Endodermal cell (in vitro differentiated cells): ENCODE results near the gene SLC9A3. TPM values are rescaled to one million over a fixed set of nuclear protein-coding genes. Genes with fewer than 3 reads are reported as not detected.

ENCODE experiments used
- DNase-seq: peaks from one replicate; pipeline ENCODE4 v3.0.0-alpha.2; 2017
- H3K27ac ChIP-seq: 2 replicates; pipeline ENCODE4 v1.5.1; 2013; ENCODE audit warnings: mild to moderate bottlenecking, low read depth, low read length, moderate library complexity
- H3K27me3 ChIP-seq: 2 replicates; pipeline ENCODE4 v1.6.1; 2013; ENCODE audit warnings: mild to moderate bottlenecking, low read length, moderate library complexity; ENCODE audit not compliant: insufficient read depth, control insufficient read depth, poor library complexity, severe bottlenecking
- H3K36me3 ChIP-seq: 2 replicates; pipeline ENCODE4 v1.7.0; 2013; ENCODE audit warnings: mild to moderate bottlenecking, low read length, moderate library complexity; ENCODE audit not compliant: control insufficient read depth, insufficient read depth
- H3K4me1 ChIP-seq: one replicate; pipeline ENCODE4 v1.7.0; 2013; ENCODE audit warnings: low read length; ENCODE audit not compliant: control insufficient read depth, insufficient read depth
- H3K4me3 ChIP-seq: 2 replicates; pipeline ENCODE4 v1.5.1; 2013; ENCODE audit warnings: mild to moderate bottlenecking, low read length, moderate library complexity
- H3K9ac ChIP-seq: 2 replicates; pipeline ENCODE4 v1.6.1; 2013; ENCODE audit warnings: mild to moderate bottlenecking, low read length, moderate library complexity; ENCODE audit not compliant: poor library complexity, severe bottlenecking; ENCODE audit errors: extremely low read depth
- H3K9me3 ChIP-seq: 2 replicates; pipeline ENCODE4 v1.6.1; 2013; ENCODE audit warnings: mild to moderate bottlenecking, low read length, moderate library complexity; ENCODE audit not compliant: control insufficient read depth
- H3K27ac Mint-ChIP-seq: 2 replicates; pipeline ENCODE4 v1.8.0; 2020; ENCODE audit warnings: mixed read lengths
- H3K27me3 Mint-ChIP-seq: 2 replicates; pipeline ENCODE4 v1.8.0; 2021; ENCODE audit warnings: mild to moderate bottlenecking, mixed read lengths; ENCODE audit not compliant: insufficient read depth
- H3K36me3 Mint-ChIP-seq: 2 replicates; pipeline ENCODE4 v1.8.0; 2020; ENCODE audit warnings: low read depth, mixed read lengths
- H3K4me1 Mint-ChIP-seq: 2 replicates; pipeline ENCODE4 v1.8.0; 2020; ENCODE audit warnings: mixed read lengths
- H3K4me3 Mint-ChIP-seq: 2 replicates; pipeline ENCODE4 v1.8.0; 2020; ENCODE audit warnings: mild to moderate bottlenecking, moderate library complexity, mixed read lengths
- H3K9me3 Mint-ChIP-seq: 2 replicates; pipeline ENCODE4 v1.8.0; 2020; ENCODE audit warnings: mild to moderate bottlenecking, mixed read lengths
- WGBS, 2 experiments: methylation state at CpG; one replicate each; pipeline versions ENCODE4 v1.1.5 to v1.1.7; 2013; ENCODE audit warnings: missing lambda C conversion rate in 2 of 2, mixed read lengths in 1 of 2; ENCODE audit not compliant: insufficient coverage in 1 of 2, insufficient read length in 1 of 2; 5-methylcytosine and 5-hydroxymethylcytosine counted together
- total RNA-seq, 2 donors: library from RNA; stranded (reverse); fragmentation: NEBNext Ultra II Directional in 1 of 2; extraction: Animal tissue kit (Norgen Biotek cat#: 25700) in 1 of 2; gene quantifications; 2 replicates in 1 of 2; 3 replicates in 1 of 2; pipeline ENCODE4 v1.2.1, GENCODE V29; 2021
- TF ChIP-seq, protein P1 (sequence below): fragments of 200-600 bp; sonication (generic); conservative IDR thresholded peaks from 2 replicates; pipeline ENCODE4 v1.5.0; 2021; ENCODE audit warnings: antibody characterized with exemption, mild to moderate bottlenecking

The SLC9A3 gene
- total RNA-seq, 2 donors from 2014 or later: 1.3 to 1.5 TPM

DNA sequence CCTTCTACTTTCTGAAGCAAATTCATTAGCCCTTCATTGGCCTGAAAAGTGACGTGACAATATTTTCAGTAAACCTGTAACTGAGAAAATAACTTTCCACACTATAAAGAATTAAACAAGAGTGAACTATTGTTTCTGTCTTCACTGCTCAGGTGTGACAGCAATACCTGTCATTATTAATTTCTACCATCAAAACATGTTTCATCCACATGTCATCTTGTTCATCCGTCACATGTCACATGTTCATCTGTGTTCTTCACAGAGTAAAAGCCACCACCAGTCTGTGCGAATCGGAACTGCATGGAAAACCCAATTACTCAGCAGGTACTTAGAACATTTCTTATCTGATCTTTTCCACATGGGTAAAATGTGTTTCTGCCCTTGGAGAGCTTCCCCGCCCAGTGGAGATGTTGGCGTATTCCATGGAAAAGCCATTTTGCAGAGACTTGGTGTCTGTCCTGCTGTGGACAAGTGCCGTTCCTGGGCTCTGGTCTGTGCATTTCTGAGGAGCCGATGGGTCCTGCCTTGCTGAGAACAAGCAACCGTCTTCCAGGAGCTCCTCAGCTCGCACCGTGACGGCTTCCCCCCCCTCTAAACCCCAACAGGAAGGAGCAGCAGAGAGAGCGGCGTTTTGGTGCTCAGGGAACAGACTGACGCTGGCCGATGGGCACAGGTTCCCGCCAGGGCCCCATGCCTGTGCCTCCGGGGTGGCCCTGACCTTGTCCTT lies 91.9 kb downstream of the SLC9A3 start:
- DNase-seq: peak; percentile 37
- Histone ChIP-seq H3K27ac (no peak overlapping the region), H3K9me3 (no peaks in the 10 kb centered on the region), H3K4me3 (no peak overlapping the region), H3K4me1 (no peaks in the 10 kb centered on the region), H3K9ac (no peak overlapping the region), H3K27me3 (no peaks in the 10 kb centered on the region), H3K36me3 (no peaks in the 10 kb centered on the region)
- Mint-ChIP-seq H3K4me1 (peaks cover 2% of the 10 kb centered on the region), H3K9me3 (no peaks in the 10 kb centered on the region), H3K4me3 (no peak overlapping the region), H3K27ac (no peak overlapping the region), H3K27me3 (peaks cover 5% of the 10 kb centered on the region), H3K36me3 (no peaks in the 10 kb centered on the region)
- TF ChIP-seq, protein P1, sequence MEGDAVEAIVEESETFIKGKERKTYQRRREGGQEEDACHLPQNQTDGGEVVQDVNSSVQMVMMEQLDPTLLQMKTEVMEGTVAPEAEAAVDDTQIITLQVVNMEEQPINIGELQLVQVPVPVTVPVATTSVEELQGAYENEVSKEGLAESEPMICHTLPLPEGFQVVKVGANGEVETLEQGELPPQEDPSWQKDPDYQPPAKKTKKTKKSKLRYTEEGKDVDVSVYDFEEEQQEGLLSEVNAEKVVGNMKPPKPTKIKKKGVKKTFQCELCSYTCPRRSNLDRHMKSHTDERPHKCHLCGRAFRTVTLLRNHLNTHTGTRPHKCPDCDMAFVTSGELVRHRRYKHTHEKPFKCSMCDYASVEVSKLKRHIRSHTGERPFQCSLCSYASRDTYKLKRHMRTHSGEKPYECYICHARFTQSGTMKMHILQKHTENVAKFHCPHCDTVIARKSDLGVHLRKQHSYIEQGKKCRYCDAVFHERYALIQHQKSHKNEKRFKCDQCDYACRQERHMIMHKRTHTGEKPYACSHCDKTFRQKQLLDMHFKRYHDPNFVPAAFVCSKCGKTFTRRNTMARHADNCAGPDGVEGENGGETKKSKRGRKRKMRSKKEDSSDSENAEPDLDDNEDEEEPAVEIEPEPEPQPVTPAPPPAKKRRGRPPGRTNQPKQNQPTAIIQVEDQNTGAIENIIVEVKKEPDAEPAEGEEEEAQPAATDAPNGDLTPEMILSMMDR: no peak
- 85 to 91% methylated on average over 15 to 18 of the region's 18 CpGs for WGBS, 2 experiments

DNA sequence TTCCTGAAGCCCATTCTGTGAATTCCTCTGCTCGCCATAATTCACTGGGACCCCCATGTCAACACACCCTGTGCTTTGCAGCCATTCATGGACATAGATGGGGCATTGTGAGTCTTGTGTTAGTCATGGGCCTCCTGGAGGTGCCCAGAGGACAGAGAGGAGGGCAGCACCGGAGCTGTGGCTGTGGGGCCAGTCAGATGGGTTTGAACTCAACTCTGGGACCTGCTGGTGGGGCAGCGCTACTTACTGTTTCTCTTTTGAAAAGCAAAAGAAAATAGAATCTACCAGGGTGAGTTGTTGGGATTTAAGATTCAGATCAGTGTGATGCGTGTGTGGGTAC lies 92.6 kb downstream of the SLC9A3 start:
- H3K27ac Mint-ChIP-seq: no peak overlapping the region
- TF ChIP-seq, protein P1: no peak
- H3K27me3 Mint-ChIP-seq: peaks cover 5% of the 10 kb centered on the region
- 84 to 89% methylated on average over 2 to 4 of the region's 4 CpGs for WGBS, 2 experiments
- no peak overlapping the region for H3K9ac ChIP-seq
- no peak overlapping the region for H3K4me3 Mint-ChIP-seq
- peaks cover 2% of the 10 kb centered on the region for H3K4me1 Mint-ChIP-seq
- no peaks in the 10 kb centered on the region for H3K4me1 ChIP-seq
- no peaks in the 10 kb centered on the region for H3K36me3 ChIP-seq
- no peak overlapping the region for H3K4me3 ChIP-seq
- no peaks in the 10 kb centered on the region for H3K9me3 Mint-ChIP-seq
- no peaks in the 10 kb centered on the region for H3K36me3 Mint-ChIP-seq
- no peaks in the 10 kb centered on the region for H3K27me3 ChIP-seq
- DNase-seq: peak; percentile 33
- no peaks in the 10 kb centered on the region for H3K9me3 ChIP-seq
- H3K27ac ChIP-seq: no peak overlapping the region

DNA sequence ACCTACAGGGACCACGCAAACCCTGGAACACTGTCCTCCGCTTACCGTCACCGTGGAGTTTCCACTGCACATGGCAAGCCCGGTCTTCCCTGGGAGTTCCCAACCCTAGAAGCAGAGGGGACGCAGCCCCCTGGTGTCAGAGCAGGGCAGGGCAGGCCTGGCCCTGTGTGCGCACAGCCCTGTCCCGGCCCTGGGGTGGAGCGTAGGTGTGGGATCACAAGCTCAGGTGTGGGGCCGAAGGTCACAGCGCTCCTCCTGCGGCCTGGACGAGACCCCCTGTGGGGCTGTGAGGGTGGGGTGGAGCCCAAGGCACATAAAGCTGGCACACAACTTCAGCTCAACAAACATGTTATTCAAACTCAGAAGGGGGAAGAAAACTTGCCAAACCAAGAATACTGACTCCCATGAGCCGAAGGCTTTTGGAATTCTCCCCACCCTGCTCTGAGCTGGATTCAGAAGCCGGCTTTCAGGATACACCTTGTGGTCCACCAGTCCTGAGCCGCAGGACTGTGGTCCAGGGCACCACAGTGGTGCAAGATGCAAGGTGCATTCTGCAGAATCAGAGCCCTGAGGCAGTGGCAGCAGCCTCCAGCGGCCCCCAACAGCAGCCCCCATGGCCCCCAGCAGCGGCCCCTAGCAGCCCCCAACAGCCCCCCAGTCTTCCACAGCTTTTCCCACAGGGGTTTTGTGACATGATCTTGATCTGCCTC lies 93.1 kb downstream of the SLC9A3 start:
- 61 to 71% methylated on average over 6 to 18 of the region's 18 CpGs for WGBS, 2 experiments
- no peaks in the 10 kb centered on the region for H3K27me3 ChIP-seq
- Mint-ChIP-seq H3K4me3 (no peak overlapping the region), H3K27me3 (peaks cover 5% of the 10 kb centered on the region), H3K36me3 (no peaks in the 10 kb centered on the region), H3K4me1 (peaks cover 2% of the 10 kb centered on the region), H3K9me3 (no peaks in the 10 kb centered on the region), H3K27ac (no peak overlapping the region)
- H3K4me1 ChIP-seq: no peaks in the 10 kb centered on the region
- no peak overlapping the region for H3K27ac ChIP-seq
- no peaks in the 10 kb centered on the region for H3K36me3 ChIP-seq
- no peaks in the 10 kb centered on the region for H3K9me3 ChIP-seq
- H3K4me3 ChIP-seq: no peak overlapping the region
- H3K9ac ChIP-seq: no peak overlapping the region
- TF ChIP-seq, protein P1: peak; percentile 95
- peak; percentile 93 for DNase-seq
